ENCODE data around the gene PCNT. TPM values are rescaled to one million over a fixed set of nuclear protein-coding genes. Genes with fewer than 3 reads are reported as not detected.

The PCNT gene
- total RNA-seq, 1 donor from 2014 or later, result 11.1 TPM

- no peak for TF ChIP-seq CTCF (IDR thresholded peaks at IDR 0.05; ENCODE audit: insufficient read depth, low read length, severe bottlenecking)
- FAIRE-seq (no peak), DNase-seq (ENCODE audit: low read depth) (no peak)
- Histone ChIP-seq H3K36me3 (ENCODE audit: control insufficient read depth, insufficient read depth, low read length) (peaks cover 3% of the 10 kb centered on the region), H3K27me3 (ENCODE audit: control insufficient read depth, insufficient read depth, low read length) (no peaks in the 10 kb centered on the region), H3K4me3 (ENCODE audit: low read depth, low read length) (no peak overlapping the region)
Measured at GRCh38 chr21:46478910-46479309, 155.0 kb downstream of the PCNT start.

- Histone ChIP-seq H3K4me3 (ENCODE audit: low read depth, low read length) (no peak overlapping the region), H3K27me3 (ENCODE audit: control insufficient read depth, insufficient read depth, low read length) (no peaks in the 10 kb centered on the region), H3K36me3 (ENCODE audit: control insufficient read depth, insufficient read depth, low read length) (peaks cover 3% of the 10 kb centered on the region)
- DNase-seq (ENCODE audit: low read depth), result no peak
- no peak for FAIRE-seq
- no peak for TF ChIP-seq CTCF (IDR thresholded peaks at IDR 0.05; ENCODE audit: insufficient read depth, low read length, severe bottlenecking)
Measured at GRCh38 chr21:46480466-46480865, 156.5 kb downstream of the PCNT start.

- no peak for TF ChIP-seq CTCF (IDR thresholded peaks at IDR 0.05; ENCODE audit: insufficient read depth, low read length, severe bottlenecking)
Measured at GRCh38 chr21:46482225-46482845, 158.4 kb downstream of the PCNT start.

GRCh38 chr21:46482846-46483231, 158.9 kb downstream of the PCNT start:
- no peaks in the 10 kb centered on the region for H3K27me3 ChIP-seq (ENCODE audit: control insufficient read depth, insufficient read depth, low read length)
- H3K4me3 ChIP-seq (ENCODE audit: low read depth, low read length), result no peak overlapping the region
- no peak for TF ChIP-seq CTCF (IDR thresholded peaks at IDR 0.05; ENCODE audit: insufficient read depth, low read length, severe bottlenecking)
- FAIRE-seq, result no peak
- DNase-seq (ENCODE audit: low read depth), result no peak
- peaks cover 3% of the 10 kb centered on the region for H3K36me3 ChIP-seq (ENCODE audit: control insufficient read depth, insufficient read depth, low read length)

More at GRCh38 chr21:46482225-46482845, 158.4 kb downstream of the PCNT start:
- no peaks in the 10 kb centered on the region for H3K27me3 ChIP-seq (ENCODE audit: control insufficient read depth, insufficient read depth, low read length)
- no peak for FAIRE-seq
- peaks cover 3% of the 10 kb centered on the region for H3K36me3 ChIP-seq (ENCODE audit: control insufficient read depth, insufficient read depth, low read length)
- DNase-seq (ENCODE audit: low read depth), result no peak
- no peak overlapping the region for H3K4me3 ChIP-seq (ENCODE audit: low read depth, low read length)

GRCh38 chr21:46483300-46484295, 159.6 kb downstream of the PCNT start:
- no peaks in the 10 kb centered on the region for H3K27me3 ChIP-seq (ENCODE audit: control insufficient read depth, insufficient read depth, low read length)
- DNase-seq (ENCODE audit: low read depth) (no peak), FAIRE-seq (no peak)
- H3K36me3 ChIP-seq (ENCODE audit: control insufficient read depth, insufficient read depth, low read length), result peaks cover 3% of the 10 kb centered on the region
- no peak overlapping the region for H3K4me3 ChIP-seq (ENCODE audit: low read depth, low read length)
- no peak for TF ChIP-seq CTCF (IDR thresholded peaks at IDR 0.05; ENCODE audit: insufficient read depth, low read length, severe bottlenecking)
